Stimulated activated CD4-positive, alpha-beta T cell treated with anti-CD3 and anti-CD28 coated beads, TNF-alpha, amount 100 ng/mL, for 1 hour (primary cell): ENCODE results near the gene MYLK4.

ENCODE experiments used
- DNase-seq, 3 donors: peaks; one replicate each; pipeline ENCODE4 v3.0.0-alpha.2; 2020; ENCODE audit warnings: low read depth in 3 of 3, low spot score in 1 of 3

The MYLK4 gene

GRCh38 chr6:2708456-2708855 lies 42.3 kb downstream of the MYLK4 start:
- DNase-seq = no peak

GRCh38 chr6:2706558-2706957 lies 44.2 kb downstream of the MYLK4 start:
- DNase-seq = no peak

GRCh38 chr6:2705256-2705655 lies 45.5 kb downstream of the MYLK4 start:
- DNase-seq = no peak

GRCh38 chr6:2697291-2697690 lies 53.4 kb downstream of the MYLK4 start:
- no peak for DNase-seq

DNA sequence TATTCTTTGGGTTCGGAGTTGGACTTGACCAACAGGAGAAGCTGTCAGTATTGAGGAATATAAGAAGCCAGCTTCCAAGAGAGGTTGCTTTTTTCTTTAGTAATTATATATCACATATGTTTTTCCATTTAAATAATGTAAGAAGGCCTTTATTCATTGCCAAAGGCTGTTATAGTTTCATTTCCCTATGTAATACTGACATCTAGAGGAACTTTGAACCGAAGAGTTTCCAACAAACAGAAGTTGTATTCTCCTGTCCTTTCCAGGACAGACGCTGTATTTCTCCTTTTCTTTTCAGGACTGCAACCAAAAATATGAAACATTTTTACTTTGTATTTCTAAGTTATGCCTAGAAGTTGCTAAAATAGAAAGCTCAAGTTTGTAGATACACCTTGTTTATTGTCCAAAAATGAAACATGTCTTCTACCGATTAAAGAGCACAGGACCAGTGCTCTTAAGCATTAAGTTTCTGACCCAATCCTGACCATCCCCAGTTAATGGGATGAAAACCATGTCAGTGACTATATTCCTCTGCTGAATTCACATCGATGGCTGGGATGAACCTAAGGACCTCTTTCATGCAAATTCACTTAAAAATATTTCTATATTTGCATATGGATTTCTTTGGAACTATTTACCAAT lies 55.1 kb downstream of the MYLK4 start:
- DNase-seq = no peak

DNA sequence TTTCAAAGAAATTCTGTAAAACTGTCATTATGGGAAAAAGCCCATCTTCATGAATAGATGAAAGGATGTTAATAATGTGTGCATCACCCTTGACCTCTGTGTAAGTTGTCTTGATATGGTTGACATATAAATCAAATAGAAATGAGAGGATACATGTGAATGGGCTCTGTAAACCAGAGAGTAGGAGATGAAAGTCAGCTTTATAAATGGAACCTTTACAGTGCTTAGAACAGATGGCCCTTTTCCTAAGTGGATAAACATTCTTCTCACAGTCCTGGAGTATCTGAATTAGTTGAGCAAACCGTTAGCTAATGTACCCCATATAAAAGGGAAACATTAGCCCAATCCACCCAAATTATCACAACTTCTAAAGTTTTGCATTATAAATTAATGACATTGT lies 57.5 kb downstream of the MYLK4 start:
- DNase-seq = no peak

DNA sequence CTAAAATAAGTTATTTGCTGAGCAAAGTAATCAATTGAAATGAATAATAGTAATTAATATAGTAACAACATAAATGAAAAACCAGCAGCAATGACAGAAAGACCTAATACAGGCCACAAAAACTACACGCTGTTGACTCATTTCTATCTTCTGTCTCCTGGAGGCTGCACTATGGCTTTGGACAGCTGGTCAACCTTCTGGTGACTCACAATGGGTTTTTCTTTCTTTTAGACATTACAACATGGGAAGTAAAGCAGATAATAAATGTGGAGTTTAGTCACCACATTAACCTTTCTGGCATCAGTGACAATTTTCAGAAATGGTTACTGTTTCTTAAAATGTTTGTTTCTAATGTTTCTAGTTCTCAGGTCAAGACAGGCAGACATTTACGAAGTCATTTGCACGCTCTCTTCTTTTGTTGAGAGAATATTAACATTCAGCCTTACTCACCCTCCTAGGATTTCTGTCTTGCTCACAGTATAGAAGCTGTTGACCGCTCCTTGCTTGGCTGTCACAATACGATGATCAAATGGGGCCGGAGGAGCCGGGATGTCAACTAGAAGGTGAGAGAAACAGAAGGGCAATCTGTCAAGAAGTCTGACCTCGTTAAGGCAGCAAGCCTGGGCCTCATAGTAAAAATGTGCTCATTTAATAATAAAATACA lies 62.2 kb downstream of the MYLK4 start:
- DNase-seq = no peak

GRCh38 chr6:2687456-2687855 lies 63.3 kb downstream of the MYLK4 start:
- DNase-seq = no peak

- DNase-seq = no peak
These were observed 64.2 kb downstream of the MYLK4 start for GRCh38 chr6:2686515-2686914.

GRCh38 chr6:2684766-2685754 lies 65.7 kb downstream of the MYLK4 start:
- DNase-seq = no peak

DNA sequence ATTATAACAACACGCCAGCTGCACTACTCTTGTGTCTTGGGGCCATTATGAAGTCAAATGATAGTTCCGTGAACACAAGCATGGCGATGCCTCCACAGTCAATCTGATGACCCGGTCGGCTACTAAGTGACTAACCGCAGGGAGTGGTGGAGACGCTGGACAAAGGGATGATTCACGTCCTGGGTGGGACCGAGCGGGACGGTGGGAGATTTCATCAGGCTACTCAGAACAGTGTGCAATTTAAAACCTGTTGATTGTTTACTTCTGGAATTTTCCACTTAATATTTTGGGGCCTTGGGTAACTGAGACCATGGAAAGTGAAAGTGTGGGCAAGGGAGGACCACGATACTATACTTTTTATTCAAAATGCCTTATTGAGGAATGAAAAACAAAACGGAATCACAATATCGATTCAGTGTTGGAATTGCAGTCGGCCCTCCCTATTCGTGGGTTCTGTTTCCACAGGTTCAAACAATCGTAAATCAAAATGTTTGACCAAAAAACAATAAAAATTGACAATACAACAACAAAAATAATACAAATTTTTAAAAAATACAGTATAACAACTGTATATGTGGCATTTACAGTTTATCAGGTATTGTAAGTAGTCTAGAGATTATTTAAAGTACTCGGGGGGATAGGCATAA lies 66.5 kb downstream of the MYLK4 start:
- DNase-seq = no peak

- no peak for DNase-seq
These were observed 70.3 kb downstream of the MYLK4 start for GRCh38 chr6:2680264-2680922.

DNA sequence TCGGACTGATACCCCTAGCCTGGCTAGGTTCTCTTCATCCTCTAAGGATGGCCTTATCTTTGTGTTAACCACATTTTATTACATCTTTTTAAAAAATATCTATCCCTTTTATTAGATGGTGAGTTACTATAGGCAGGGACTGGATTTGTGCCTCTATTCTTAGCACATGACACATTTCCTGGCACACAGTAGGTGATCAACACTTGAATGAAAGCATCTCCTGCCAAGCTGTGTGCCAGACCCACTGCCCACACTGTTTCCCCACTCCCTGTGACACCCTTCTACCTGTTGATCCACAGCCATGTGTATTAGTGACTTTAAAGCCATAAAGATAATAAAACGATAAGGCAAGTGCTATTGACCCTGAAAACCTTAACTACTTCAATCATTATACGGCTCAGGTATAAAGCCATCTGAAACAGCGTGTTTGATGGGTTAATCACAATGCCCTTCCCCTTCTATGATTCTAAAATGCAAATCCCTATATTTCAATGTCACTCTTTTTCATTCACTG lies 73.6 kb downstream of the MYLK4 start:
- no peak for DNase-seq

GRCh38 chr6:2676048-2676447 lies 74.7 kb downstream of the MYLK4 start:
- no peak for DNase-seq

- DNase-seq = no peak
These were observed 75.9 kb downstream of the MYLK4 start for GRCh38 chr6:2674857-2675256.

GRCh38 chr6:2669067-2669700 lies 81.5 kb downstream of the MYLK4 start:
- DNase-seq = no peak

DNA sequence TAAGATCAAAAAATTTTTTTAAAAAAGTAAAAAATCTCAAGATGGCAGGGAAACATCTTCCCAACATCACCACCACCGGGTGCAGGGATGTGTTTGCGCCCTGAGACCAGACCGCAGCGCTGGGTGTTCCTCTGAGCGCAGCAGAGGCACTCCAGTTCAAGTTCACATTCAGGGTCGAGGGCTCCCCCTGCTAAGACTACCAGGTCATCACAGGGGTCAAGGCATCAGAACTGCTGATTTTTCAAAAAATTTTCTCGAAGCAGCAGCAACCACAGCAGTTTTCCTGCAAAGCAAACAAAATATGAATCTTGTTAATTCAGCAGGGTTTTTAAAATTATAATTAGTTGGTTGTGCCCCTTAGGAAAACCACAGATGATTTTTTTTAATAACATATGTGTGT lies 83.1 kb downstream of the MYLK4 start:
- no peak for DNase-seq

- no peak for DNase-seq
These were observed 83.7 kb downstream of the MYLK4 start for GRCh38 chr6:2666906-2667575.
